Transverse colon (tissue), 4 donors: ENCODE data around the gene SDSL.

Experiments
- CTCF ChIP-seq, 5 experiments: fragments of 200-600 bp in 3 of 5; fragments of 450-650 bp in 2 of 5; sonication (generic) in 3 of 5; IDR thresholded peaks; 1 replicate in 2 of 5; 2 replicates in 3 of 5; pipeline ENCODE4 v1.5.1; 2016 to 2017; ENCODE audit warnings: antibody characterized with exemption in 5 of 5, inconsistent platforms in 3 of 5, mild to moderate bottlenecking in 2 of 5, moderate library complexity in 1 of 5
- EP300 ChIP-seq: sonication (generic); formaldehyde crosslinking; IDR thresholded peaks from one replicate; pipeline ENCODE4 v1.6.1; 2017; ENCODE audit warnings: antibody characterized with exemption, low read depth
- POLR2A ChIP-seq: fragments of 450-650 bp; IDR thresholded peaks from one replicate; pipeline ENCODE4 v1.6.1; 2016; ENCODE audit warnings: antibody characterized with exemption, mild to moderate bottlenecking, moderate library complexity
- POLR2AphosphoS5 ChIP-seq, 3 donors: sonication (generic); formaldehyde crosslinking; IDR thresholded peaks; one replicate each; pipeline ENCODE4 v1.6.1; 2016; ENCODE audit warnings: antibody characterized with exemption in 3 of 3

DNA sequence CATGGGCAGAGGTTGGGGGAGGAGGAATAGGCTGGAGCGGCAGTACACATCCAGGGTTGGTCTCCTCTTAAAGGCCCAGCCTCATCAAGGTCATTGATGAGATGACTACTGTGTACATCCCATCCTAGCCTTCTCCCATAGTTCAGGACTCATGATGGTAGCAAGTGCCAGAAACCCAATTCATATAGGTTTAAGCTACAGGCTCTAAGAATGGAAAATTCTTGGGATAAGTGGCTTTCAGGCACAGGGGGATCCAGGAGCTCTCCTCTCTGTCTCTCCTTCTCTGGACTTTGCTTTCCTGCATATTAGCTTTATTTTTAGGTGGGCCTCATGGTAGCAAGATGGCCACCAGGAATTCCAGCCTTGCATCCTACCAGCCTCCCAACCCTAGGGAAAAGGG is 6.3 kb downstream of the SDSL start:
- TF ChIP-seq POLR2A (no peak), CTCF (IDR thresholded peaks at IDR 0.05) (no peak), POLR2AphosphoS5 (IDR thresholded peaks at IDR 0.05) (no peak), EP300 (no peak)
